HepG2 (cell line): ENCODE results near the gene METTL23.

Experiments
- FLYWCH1 ChIP-seq: sonication (generic); formaldehyde crosslinking; IDR thresholded peaks from 2 replicates; pipeline ENCODE4 v1.8.1; 2023; ENCODE audit warnings: mild to moderate bottlenecking, missing genetic modification reagents
- JUN ChIP-seq: sonication (generic); formaldehyde crosslinking; IDR thresholded peaks from 2 replicates; pipeline ENCODE4 v1.4.0; 2020; ENCODE audit warnings: mild to moderate bottlenecking, missing genetic modification reagents
- MAF1 ChIP-seq: sonication (generic); formaldehyde crosslinking; IDR thresholded peaks from 2 replicates; pipeline ENCODE4 v1.5.0; 2020; ENCODE audit warnings: missing genetic modification reagents, borderline replicate concordance
- MYC ChIP-seq: sonication (generic); formaldehyde crosslinking; IDR thresholded peaks from 2 replicates; pipeline ENCODE4 v1.9.0; 2021; ENCODE audit warnings: missing genetic modification reagents, borderline replicate concordance
- MYNN ChIP-seq: sonication (generic); formaldehyde crosslinking; IDR thresholded peaks from 2 replicates; pipeline ENCODE4 v1.4.0; 2020; ENCODE audit warnings: mild to moderate bottlenecking, low read depth, missing genetic modification reagents
- RAD21 ChIP-seq: fragments of 450-650 bp; formaldehyde crosslinking; IDR thresholded peaks from 2 replicates; pipeline ENCODE4 v1.5.0; 2020; ENCODE audit warnings: mild to moderate bottlenecking
- ZNF3 ChIP-seq: IDR thresholded peaks from 2 replicates; pipeline ENCODE4 v1.7.0; 2017; ENCODE audit warnings: inconsistent platforms
- ZNF383 ChIP-seq: sonication (generic); formaldehyde crosslinking; IDR thresholded peaks from 2 replicates; pipeline ENCODE4 v1.4.0; 2020; ENCODE audit warnings: missing genetic modification reagents, mild to moderate bottlenecking, borderline replicate concordance
- ZNF883 ChIP-seq: sonication (generic); formaldehyde crosslinking; IDR thresholded peaks from 2 replicates; pipeline ENCODE4 v1.5.1; 2020; ENCODE audit warnings: mild to moderate bottlenecking, missing genetic modification reagents; ENCODE audit errors: not compliant biosample characterization
- TF ChIP-seq, protein P1 (sequence below): sonication (generic); formaldehyde crosslinking; IDR thresholded peaks from 2 replicates; pipeline ENCODE4 v1.5.0; 2020; ENCODE audit warnings: mild to moderate bottlenecking, missing genetic modification reagents, moderate library complexity
- TF ChIP-seq, protein P2 (sequence below): sonication (generic); formaldehyde crosslinking; conservative IDR thresholded peaks from 2 replicates; pipeline ENCODE4 v1.8.1; 2023; ENCODE audit warnings: missing genetic modification reagents

DNA sequence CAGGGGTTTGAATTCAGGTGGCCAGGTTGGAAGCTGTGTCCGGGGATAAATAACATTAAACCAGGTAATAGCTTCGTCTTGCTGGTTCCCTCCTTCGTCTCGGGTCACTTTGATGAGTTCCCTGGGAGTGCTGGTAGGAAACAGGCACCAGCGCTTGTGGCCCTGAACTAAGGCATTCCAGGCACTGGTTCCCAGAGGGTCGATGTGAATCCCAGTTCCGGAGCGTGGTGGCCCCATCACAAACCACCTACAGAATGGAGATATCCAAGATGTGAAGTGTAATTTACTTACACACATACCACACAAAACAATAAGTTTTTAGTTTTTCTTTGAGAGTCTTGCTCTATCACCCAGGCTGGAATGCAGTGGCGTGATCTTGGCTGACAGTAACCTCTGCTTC, 2.8 kb upstream of the METTL23 start:
- TF ChIP-seq ZNF883 (CRISPR knock-in tag), result no peak
- TF ChIP-seq JUN, result no peak
- TF ChIP-seq MYC, result no peak
- TF ChIP-seq, protein P1, sequence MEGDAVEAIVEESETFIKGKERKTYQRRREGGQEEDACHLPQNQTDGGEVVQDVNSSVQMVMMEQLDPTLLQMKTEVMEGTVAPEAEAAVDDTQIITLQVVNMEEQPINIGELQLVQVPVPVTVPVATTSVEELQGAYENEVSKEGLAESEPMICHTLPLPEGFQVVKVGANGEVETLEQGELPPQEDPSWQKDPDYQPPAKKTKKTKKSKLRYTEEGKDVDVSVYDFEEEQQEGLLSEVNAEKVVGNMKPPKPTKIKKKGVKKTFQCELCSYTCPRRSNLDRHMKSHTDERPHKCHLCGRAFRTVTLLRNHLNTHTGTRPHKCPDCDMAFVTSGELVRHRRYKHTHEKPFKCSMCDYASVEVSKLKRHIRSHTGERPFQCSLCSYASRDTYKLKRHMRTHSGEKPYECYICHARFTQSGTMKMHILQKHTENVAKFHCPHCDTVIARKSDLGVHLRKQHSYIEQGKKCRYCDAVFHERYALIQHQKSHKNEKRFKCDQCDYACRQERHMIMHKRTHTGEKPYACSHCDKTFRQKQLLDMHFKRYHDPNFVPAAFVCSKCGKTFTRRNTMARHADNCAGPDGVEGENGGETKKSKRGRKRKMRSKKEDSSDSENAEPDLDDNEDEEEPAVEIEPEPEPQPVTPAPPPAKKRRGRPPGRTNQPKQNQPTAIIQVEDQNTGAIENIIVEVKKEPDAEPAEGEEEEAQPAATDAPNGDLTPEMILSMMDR (CRISPR knock-in tag), result no peak
- TF ChIP-seq MYNN (CRISPR knock-in tag), result no peak
- no peak for TF ChIP-seq MAF1
- TF ChIP-seq, protein P2, sequence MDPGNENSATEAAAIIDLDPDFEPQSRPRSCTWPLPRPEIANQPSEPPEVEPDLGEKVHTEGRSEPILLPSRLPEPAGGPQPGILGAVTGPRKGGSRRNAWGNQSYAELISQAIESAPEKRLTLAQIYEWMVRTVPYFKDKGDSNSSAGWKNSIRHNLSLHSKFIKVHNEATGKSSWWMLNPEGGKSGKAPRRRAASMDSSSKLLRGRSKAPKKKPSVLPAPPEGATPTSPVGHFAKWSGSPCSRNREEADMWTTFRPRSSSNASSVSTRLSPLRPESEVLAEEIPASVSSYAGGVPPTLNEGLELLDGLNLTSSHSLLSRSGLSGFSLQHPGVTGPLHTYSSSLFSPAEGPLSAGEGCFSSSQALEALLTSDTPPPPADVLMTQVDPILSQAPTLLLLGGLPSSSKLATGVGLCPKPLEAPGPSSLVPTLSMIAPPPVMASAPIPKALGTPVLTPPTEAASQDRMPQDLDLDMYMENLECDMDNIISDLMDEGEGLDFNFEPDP, result no peak
- TF ChIP-seq RAD21 (CRISPR knock-in tag), result no peak
- no peak for TF ChIP-seq ZNF3 (CRISPR knock-in tag)
- TF ChIP-seq FLYWCH1 (CRISPR knock-in tag), result no peak
- no peak for TF ChIP-seq ZNF383 (CRISPR knock-in tag)
